Fibroblast of lung (primary cell): ENCODE measurements around the gene BIRC7. TPM values are rescaled to one million over a fixed set of nuclear protein-coding genes. Genes with fewer than 3 reads are reported as not detected.

Experiments
- DNase-seq, 2 donors: peaks; one replicate each; pipeline versions ENCODE4 v3.0.0 to v3.0.0-alpha.2; 2010; ENCODE audit warnings: low read depth in 2 of 2
- H2AFZ ChIP-seq: 2 replicates; pipeline ENCODE4 v1.5.1; 2012; ENCODE audit warnings: low read length, control low read depth, inconsistent platforms
- H3K27ac ChIP-seq: 2 replicates; pipeline ENCODE4 v1.5.1; 2011; ENCODE audit warnings: low read length, control low read depth; ENCODE audit not compliant: insufficient read depth
- H3K27me3 ChIP-seq: 2 replicates; pipeline ENCODE4 v1.5.1; 2011; ENCODE audit warnings: mild to moderate bottlenecking, low read length; ENCODE audit not compliant: control insufficient read depth, insufficient read depth
- H3K36me3 ChIP-seq: 2 replicates; pipeline ENCODE4 v1.5.1; 2011; ENCODE audit warnings: low read length; ENCODE audit not compliant: control insufficient read depth, insufficient read depth
- H3K4me1 ChIP-seq: 2 replicates; pipeline ENCODE4 v1.5.1; 2011; ENCODE audit warnings: low read length; ENCODE audit not compliant: control insufficient read depth, insufficient read depth; ENCODE audit errors: extremely low read depth
- H3K4me2 ChIP-seq: 2 replicates; pipeline ENCODE4 v1.5.1; 2011; ENCODE audit warnings: low read length, control low read depth; ENCODE audit not compliant: insufficient read depth; ENCODE audit errors: extremely low read depth
- H3K4me3 ChIP-seq, 4 experiments: fragments of 200-600 bp in 1 of 4; sonication (generic) in 1 of 4; replicated peaks in 1 of 4; 2 replicates each; pipeline ENCODE4 v1.5.1; 2011 to 2016; ENCODE audit warnings: low read length in 4 of 4, low read depth in 3 of 4, mild to moderate bottlenecking in 3 of 4, control low read depth in 2 of 4, inconsistent platforms in 1 of 4, mixed read lengths in 1 of 4; ENCODE audit not compliant: insufficient read depth in 1 of 4; ENCODE audit errors: control extremely low read depth in 1 of 4
- H3K79me2 ChIP-seq: 2 replicates; pipeline ENCODE4 v1.5.1; 2012; ENCODE audit warnings: mild to moderate bottlenecking, low read length, inconsistent platforms; ENCODE audit not compliant: control insufficient read depth, insufficient read depth
- H3K9ac ChIP-seq: 2 replicates; pipeline ENCODE4 v1.5.1; 2011; ENCODE audit warnings: mild to moderate bottlenecking, low read length, control low read depth; ENCODE audit not compliant: insufficient read depth
- H3K9me3 ChIP-seq: 2 replicates; pipeline ENCODE4 v1.5.1; 2012; ENCODE audit warnings: low read depth, low read length; ENCODE audit not compliant: control insufficient read depth, insufficient read depth
- H4K20me1 ChIP-seq: 2 replicates; pipeline ENCODE4 v1.5.1; 2011; ENCODE audit warnings: low read length; ENCODE audit not compliant: control insufficient read depth, insufficient read depth; ENCODE audit errors: extremely low read depth
- EZH2 ChIP-seq: IDR thresholded peaks from 2 replicates; pipeline ENCODE4 v1.5.1; 2012; ENCODE audit warnings: low read length, control low read depth, mild to moderate bottlenecking; ENCODE audit errors: missing control alignments
- polyA plus RNA-seq, 2 donors: library from polyadenylated mRNA; depleted of rRNA in 1 of 2; stranded (reverse) in 1 of 2; unstranded in 1 of 2; fragments of >200 nt; gene quantifications; 2 replicates each; pipeline ENCODE4 v1.2.1, GENCODE V29; 2011 to 2012; ENCODE audit warnings: missing spikeins in 1 of 2
- total RNA-seq: library from RNA; depleted of rRNA; stranded (reverse); fragments of >200 nt; gene quantifications from 2 replicates; pipeline ENCODE4 v1.2.1, GENCODE V29; 2014
- TF ChIP-seq, protein P1 (sequence below), 2 donors: IDR thresholded peaks in 1 of 2; conservative IDR thresholded peaks in 1 of 2; 1 replicate in 1 of 2; 2 replicates in 1 of 2; pipeline ENCODE4 v1.5.1; 2011 to 2012; ENCODE audit warnings: low read length in 2 of 2, control low read depth in 1 of 2, inconsistent platforms in 1 of 2, low read depth in 1 of 2, mild to moderate bottlenecking in 1 of 2

Gene BIRC7
- total and polyA plus RNA-seq, 2 donors (not counting 1 experiment from before 2014, with no cell fraction given) = not detected

DNA sequence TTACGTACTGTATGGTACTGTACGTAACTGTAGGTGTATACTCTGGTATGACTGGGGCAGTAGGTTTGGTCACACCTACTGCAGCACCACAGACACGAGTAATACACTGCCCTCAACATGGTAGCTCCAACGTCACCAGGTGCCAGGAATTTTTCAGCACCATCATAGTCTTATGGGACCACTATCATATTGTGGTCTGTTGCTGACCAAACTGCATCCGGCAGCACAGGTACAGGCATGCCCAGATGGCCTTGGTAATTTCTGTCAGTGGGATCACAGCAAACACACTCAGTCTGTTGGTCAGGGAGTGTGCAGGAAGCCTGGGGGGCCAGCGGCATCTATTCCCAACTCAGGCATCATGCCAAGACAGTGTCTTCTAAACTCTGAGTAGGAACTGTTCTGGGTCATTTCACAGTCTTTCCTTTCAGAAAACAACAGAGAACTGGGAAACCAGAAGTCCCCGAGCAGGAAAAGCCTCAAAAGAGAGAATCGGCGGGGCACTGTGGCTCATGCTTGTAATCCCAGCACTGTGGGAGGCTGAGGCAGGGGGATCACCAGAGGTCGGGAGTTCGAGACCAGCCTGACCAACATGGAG is 25.6 kb upstream of the BIRC7 start:
- no peak overlapping the region for H2AFZ ChIP-seq
- no peak overlapping the region for H3K27ac ChIP-seq
- no peaks in the 10 kb centered on the region for H3K27me3 ChIP-seq
- H3K79me2 ChIP-seq = peaks cover 71% of the 10 kb centered on the region
- peaks cover 5% of the 10 kb centered on the region for H3K4me1 ChIP-seq
- TF ChIP-seq, protein P1, sequence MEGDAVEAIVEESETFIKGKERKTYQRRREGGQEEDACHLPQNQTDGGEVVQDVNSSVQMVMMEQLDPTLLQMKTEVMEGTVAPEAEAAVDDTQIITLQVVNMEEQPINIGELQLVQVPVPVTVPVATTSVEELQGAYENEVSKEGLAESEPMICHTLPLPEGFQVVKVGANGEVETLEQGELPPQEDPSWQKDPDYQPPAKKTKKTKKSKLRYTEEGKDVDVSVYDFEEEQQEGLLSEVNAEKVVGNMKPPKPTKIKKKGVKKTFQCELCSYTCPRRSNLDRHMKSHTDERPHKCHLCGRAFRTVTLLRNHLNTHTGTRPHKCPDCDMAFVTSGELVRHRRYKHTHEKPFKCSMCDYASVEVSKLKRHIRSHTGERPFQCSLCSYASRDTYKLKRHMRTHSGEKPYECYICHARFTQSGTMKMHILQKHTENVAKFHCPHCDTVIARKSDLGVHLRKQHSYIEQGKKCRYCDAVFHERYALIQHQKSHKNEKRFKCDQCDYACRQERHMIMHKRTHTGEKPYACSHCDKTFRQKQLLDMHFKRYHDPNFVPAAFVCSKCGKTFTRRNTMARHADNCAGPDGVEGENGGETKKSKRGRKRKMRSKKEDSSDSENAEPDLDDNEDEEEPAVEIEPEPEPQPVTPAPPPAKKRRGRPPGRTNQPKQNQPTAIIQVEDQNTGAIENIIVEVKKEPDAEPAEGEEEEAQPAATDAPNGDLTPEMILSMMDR (conservative IDR thresholded peaks at IDR 0.05 in 1 of 2, IDR thresholded peaks at IDR 0.05 in 1 of 2; ENCODE audit: low read depth in 1 of 2, low read length in 2 of 2) = no peak
- no peak for TF ChIP-seq EZH2
- no peak overlapping the region for H3K4me3 ChIP-seq
- no peak for DNase-seq
- no peak overlapping the region for H3K4me2 ChIP-seq
- H3K36me3 ChIP-seq = peaks cover 11% of the 10 kb centered on the region
- no peaks in the 10 kb centered on the region for H3K9me3 ChIP-seq
- H3K9ac ChIP-seq = no peak overlapping the region
- no peaks in the 10 kb centered on the region for H4K20me1 ChIP-seq

GRCh38 chr20:63212393-63212730 is 23.3 kb upstream of the BIRC7 start:
- Histone ChIP-seq H3K27me3 (no peaks in the 10 kb centered on the region), H3K27ac (no peak overlapping the region), H4K20me1 (no peaks in the 10 kb centered on the region), H3K9ac (no peak overlapping the region), H3K36me3 (peaks cover 8% of the 10 kb centered on the region), H2AFZ (no peak overlapping the region), H3K4me1 (peaks cover 5% of the 10 kb centered on the region), H3K79me2 (peaks cover 66% of the 10 kb centered on the region), H3K4me2 (no peak overlapping the region), H3K9me3 (no peaks in the 10 kb centered on the region), H3K4me3 (no peak overlapping the region)
- no peak for DNase-seq
- TF ChIP-seq, protein P1 (conservative IDR thresholded peaks at IDR 0.05 in 1 of 2, IDR thresholded peaks at IDR 0.05 in 1 of 2; ENCODE audit: low read depth in 1 of 2, low read length in 2 of 2) = no peak
- no peak for TF ChIP-seq EZH2

- peak in 1 of 2 donors; percentile 30 for DNase-seq
- Histone ChIP-seq H3K27me3 (no peaks in the 10 kb centered on the region), H3K4me3 (no peak overlapping the region), H4K20me1 (no peaks in the 10 kb centered on the region), H3K79me2 (peaks cover 66% of the 10 kb centered on the region), H3K36me3 (peaks cover 8% of the 10 kb centered on the region), H3K9me3 (no peaks in the 10 kb centered on the region), H3K4me1 (peaks cover 5% of the 10 kb centered on the region), H3K9ac (no peak overlapping the region), H3K27ac (no peak overlapping the region), H2AFZ (no peak overlapping the region), H3K4me2 (no peak overlapping the region)
- no peak for TF ChIP-seq EZH2
- TF ChIP-seq, protein P1 (conservative IDR thresholded peaks at IDR 0.05 in 1 of 2, IDR thresholded peaks at IDR 0.05 in 1 of 2; ENCODE audit: low read depth in 1 of 2, low read length in 2 of 2) = no peak
These were observed 22.9 kb upstream of the BIRC7 start for GRCh38 chr20:63212792-63213191.
